Naive thymus-derived CD4-positive, alpha-beta T cell (primary cell): ENCODE data around the gene TMC5. TPM values are rescaled to one million over a fixed set of nuclear protein-coding genes. Genes with fewer than 3 reads are reported as not detected.

Source experiments
- polyA plus RNA-seq, 2 donors: library from polyadenylated mRNA; unstranded; fragments of 300-500 nt; fragmentation: Illumina TruSeq; gene quantifications; one replicate each; pipeline ENCODE4 v1.2.3, GENCODE V29; 2021
- total RNA-seq, 6 experiments: library from RNA in 5 of 6; stranded (reverse) in 5 of 6; gene quantifications; 1 replicate in 5 of 6; 2 replicates in 1 of 6; pipeline ENCODE4 v1.2.3 and lab custom pipeline; 2021 to 2026

Gene TMC5
- total and polyA plus RNA-seq, 7 experiments from 2014 or later: not detected

Other genes with a start within 250 kb of the TMC5 start
- 1 to 10 TPM in 1 of 5 experiments, under 1 TPM in 2, not detected in 2; 0.08 to 3.6 (median 0.24) TPM for gene SYT17, start 249.6 kb upstream of the TMC5 start, total RNA-seq
- gene SYT17, start 249.6 kb upstream of the TMC5 start, polyA plus RNA-seq: not detected
- not detected for gene CLEC19A, start 132.2 kb upstream of the TMC5 start, total RNA-seq
- not detected for gene CLEC19A, start 132.2 kb upstream of the TMC5 start, polyA plus RNA-seq
- 10 to 100 TPM; 16.6 to 27.6 (median 18.8) TPM for gene GDE1, start 104.2 kb downstream of the TMC5 start, total RNA-seq
- gene GDE1, start 104.2 kb downstream of the TMC5 start, polyA plus RNA-seq: 10 to 100 TPM; 21.1 to 25.7 TPM
- 10 to 100 TPM; 14.9 to 33.0 (median 18.2) TPM for gene CCP110, start 106.1 kb downstream of the TMC5 start, total RNA-seq
- 10 to 100 TPM in 1 of 2 donors, 1 to 10 TPM in 1; 9.2 to 11.2 TPM for gene CCP110, start 106.1 kb downstream of the TMC5 start, polyA plus RNA-seq
- 10 to 100 TPM; 38.6 to 51.1 (median 46.6) TPM for gene VPS35L, start 137.8 kb downstream of the TMC5 start, total RNA-seq
- gene VPS35L, start 137.8 kb downstream of the TMC5 start, polyA plus RNA-seq: 10 to 100 TPM; 45.6 to 52.0 TPM